DOHH2 (cell line): ENCODE measurements around the gene TAB3.

Source experiments
- H3F3A ChIP-seq: fragments of 200-600 bp; sonication (generic), shearing (Covaris generic); 2 replicates; pipeline ENCODE4 v1.6.0; 2016; ENCODE audit warnings: antibody characterized with exemption, mild to moderate bottlenecking; ENCODE audit not compliant: control insufficient read depth, insufficient read depth
- H3K27ac ChIP-seq: fragments of 200-600 bp; sonication (generic); 2 replicates; pipeline ENCODE4 v1.5.1; 2014; ENCODE audit warnings: low read depth, mild to moderate bottlenecking, low read length, moderate library complexity
- H3K27me3 ChIP-seq: fragments of 200-600 bp; sonication (generic); 2 replicates; pipeline ENCODE4 v1.6.1; 2014; ENCODE audit warnings: mild to moderate bottlenecking, low read length, mixed read lengths; ENCODE audit not compliant: control insufficient read depth
- H3K36me3 ChIP-seq: fragments of 200-600 bp; sonication (generic); 2 replicates; pipeline ENCODE4 v1.6.1; 2014; ENCODE audit warnings: mild to moderate bottlenecking, low read length, moderate library complexity, mixed read lengths; ENCODE audit not compliant: control insufficient read depth
- H3K4me1 ChIP-seq: fragments of 200-600 bp; sonication (generic); 2 replicates; pipeline ENCODE4 v1.6.1; 2014; ENCODE audit warnings: mild to moderate bottlenecking, low read length, mixed read lengths; ENCODE audit not compliant: control insufficient read depth
- H3K4me2 ChIP-seq: fragments of 200-600 bp; sonication (generic); 2 replicates; pipeline ENCODE4 v1.6.0; 2014; ENCODE audit warnings: mild to moderate bottlenecking, low read length, moderate library complexity
- H3K4me3 ChIP-seq: fragments of 200-600 bp; sonication (generic); 2 replicates; pipeline ENCODE4 v1.5.1; 2014; ENCODE audit warnings: mild to moderate bottlenecking, low read length, mixed read lengths
- H3K79me2 ChIP-seq: fragments of 200-600 bp; sonication (generic); 2 replicates; pipeline ENCODE4 v1.6.1; 2014; ENCODE audit warnings: mild to moderate bottlenecking, low read length, mixed read lengths; ENCODE audit not compliant: control insufficient read depth
- H3K9me2 ChIP-seq: fragments of 200-600 bp; sonication (generic); replicated peaks from 2 replicates; pipeline ENCODE4 v1.6.1; 2014; ENCODE audit warnings: mild to moderate bottlenecking, low read length, mixed read lengths; ENCODE audit not compliant: control insufficient read depth
- H3K9me3 ChIP-seq: fragments of 200-600 bp; sonication (generic); 2 replicates; pipeline ENCODE4 v1.6.1; 2014; ENCODE audit warnings: antibody characterized with exemption, low read length, mixed read lengths; ENCODE audit not compliant: control insufficient read depth, insufficient read depth
- H4K20me1 ChIP-seq: fragments of 200-600 bp; sonication (generic); 2 replicates; pipeline ENCODE4 v1.6.0; 2014; ENCODE audit warnings: low read depth, mild to moderate bottlenecking, antibody characterized with exemption, low read length, moderate library complexity; ENCODE audit not compliant: control insufficient read depth, insufficient read depth
- EZH2phosphoT487 ChIP-seq: fragments of 200-600 bp; sonication (generic); IDR thresholded peaks from 2 replicates; pipeline ENCODE4 v1.6.1; 2017; ENCODE audit warnings: borderline replicate concordance, mild to moderate bottlenecking, antibody characterized with exemption, low read length, moderate library complexity, mixed read lengths
- TF ChIP-seq, protein P1 (sequence below): fragments of 200-600 bp; sonication (generic); IDR thresholded peaks from one replicate; pipeline ENCODE4 v1.5.1; 2014; ENCODE audit warnings: antibody characterized with exemption, mild to moderate bottlenecking, low read depth, low read length; ENCODE audit not compliant: poor library complexity, severe bottlenecking

Gene TAB3

DNA sequence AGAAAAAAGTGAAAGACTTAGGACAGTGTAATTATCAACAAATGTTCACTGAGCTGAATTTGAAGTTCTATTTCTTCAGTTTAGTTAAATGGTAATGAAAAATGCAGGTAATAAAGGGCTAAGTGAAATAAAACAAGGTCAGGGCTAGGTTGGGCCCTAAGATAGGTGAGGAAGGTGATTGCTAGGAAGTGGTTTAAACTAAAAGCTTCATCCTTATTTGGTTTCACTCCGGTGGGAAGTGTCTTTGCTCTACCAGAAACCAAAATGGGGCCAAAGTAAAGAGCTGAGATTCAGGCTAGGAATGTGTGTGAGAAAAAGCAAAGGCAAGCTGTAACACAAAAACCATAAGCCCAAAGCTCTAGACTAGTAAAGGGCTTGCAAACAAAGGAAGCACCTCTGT is 31.0 kb downstream of the TAB3 start:
- Histone ChIP-seq H3K4me2 (no peak overlapping the region), H3K27ac (no peak overlapping the region), H3K9me3 (no peaks in the 10 kb centered on the region), H3K27me3 (no peaks in the 10 kb centered on the region), H3K79me2 (no peaks in the 10 kb centered on the region), H3K4me3 (no peak overlapping the region), H3K4me1 (no peaks in the 10 kb centered on the region), H3F3A (no peaks in the 10 kb centered on the region), H3K36me3 (peaks cover 10% of the 10 kb centered on the region; the same call in 1 of the 2 replicates), H4K20me1 (no peaks in the 10 kb centered on the region), H3K9me2 (no peaks in the 10 kb centered on the region)
- TF ChIP-seq, protein P1, sequence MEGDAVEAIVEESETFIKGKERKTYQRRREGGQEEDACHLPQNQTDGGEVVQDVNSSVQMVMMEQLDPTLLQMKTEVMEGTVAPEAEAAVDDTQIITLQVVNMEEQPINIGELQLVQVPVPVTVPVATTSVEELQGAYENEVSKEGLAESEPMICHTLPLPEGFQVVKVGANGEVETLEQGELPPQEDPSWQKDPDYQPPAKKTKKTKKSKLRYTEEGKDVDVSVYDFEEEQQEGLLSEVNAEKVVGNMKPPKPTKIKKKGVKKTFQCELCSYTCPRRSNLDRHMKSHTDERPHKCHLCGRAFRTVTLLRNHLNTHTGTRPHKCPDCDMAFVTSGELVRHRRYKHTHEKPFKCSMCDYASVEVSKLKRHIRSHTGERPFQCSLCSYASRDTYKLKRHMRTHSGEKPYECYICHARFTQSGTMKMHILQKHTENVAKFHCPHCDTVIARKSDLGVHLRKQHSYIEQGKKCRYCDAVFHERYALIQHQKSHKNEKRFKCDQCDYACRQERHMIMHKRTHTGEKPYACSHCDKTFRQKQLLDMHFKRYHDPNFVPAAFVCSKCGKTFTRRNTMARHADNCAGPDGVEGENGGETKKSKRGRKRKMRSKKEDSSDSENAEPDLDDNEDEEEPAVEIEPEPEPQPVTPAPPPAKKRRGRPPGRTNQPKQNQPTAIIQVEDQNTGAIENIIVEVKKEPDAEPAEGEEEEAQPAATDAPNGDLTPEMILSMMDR: no peak
- TF ChIP-seq EZH2phosphoT487: no peak

DNA sequence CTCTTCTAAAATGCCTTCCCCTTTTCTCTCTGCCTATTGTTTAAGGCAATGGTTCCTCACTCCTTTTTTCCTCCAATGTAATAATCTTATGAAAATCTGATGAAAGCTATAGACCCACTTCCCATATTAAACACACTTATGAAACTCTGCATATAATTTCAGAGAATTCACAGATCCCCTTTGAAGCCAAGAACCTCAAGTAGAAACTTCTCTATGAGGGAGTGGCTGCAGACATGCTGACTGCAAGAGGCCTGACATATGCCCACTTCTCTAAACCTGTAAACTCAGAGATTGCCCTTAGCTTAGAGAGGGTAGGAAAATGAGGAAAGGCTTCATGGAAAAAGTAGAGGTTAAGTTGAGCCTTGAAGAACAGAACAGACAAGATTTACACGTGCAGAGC is 37.6 kb downstream of the TAB3 start:
- TF ChIP-seq EZH2phosphoT487: no peak
- TF ChIP-seq, protein P1: no peak
- Histone ChIP-seq H3K36me3 (peaks cover 10% of the 10 kb centered on the region; the same call in 1 of the 2 replicates), H3K9me3 (no peaks in the 10 kb centered on the region)

DNA sequence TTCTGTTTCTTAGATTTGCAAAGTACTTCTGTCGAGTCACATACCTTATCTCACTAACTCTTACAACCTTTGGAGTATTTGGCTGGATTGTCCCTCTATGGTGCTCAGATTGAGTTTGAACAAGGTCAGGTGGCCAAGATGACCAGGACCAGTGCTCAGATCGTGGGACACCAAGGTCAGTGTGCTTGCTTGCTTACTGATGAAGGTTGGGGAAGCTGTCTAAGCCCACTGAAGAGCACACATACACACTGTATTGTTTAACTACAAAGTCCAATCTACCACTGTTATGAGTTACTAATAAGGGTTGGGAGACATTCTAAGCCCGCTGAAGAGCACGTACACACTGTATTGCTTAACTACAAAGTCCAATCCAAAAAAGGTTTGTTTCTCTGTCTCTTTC is 53.7 kb downstream of the TAB3 start:
- no peak overlapping the region for H3K4me2 ChIP-seq
- no peaks in the 10 kb centered on the region for H3K36me3 ChIP-seq
- no peaks in the 10 kb centered on the region for H3K27me3 ChIP-seq
- no peaks in the 10 kb centered on the region for H3K9me3 ChIP-seq
- no peak overlapping the region for H3K4me3 ChIP-seq
- H3K27ac ChIP-seq: no peak overlapping the region
- no peaks in the 10 kb centered on the region for H3K79me2 ChIP-seq
- no peaks in the 10 kb centered on the region for H3K9me2 ChIP-seq
- no peaks in the 10 kb centered on the region for H3F3A ChIP-seq
- no peak for TF ChIP-seq EZH2phosphoT487
- TF ChIP-seq, protein P1: no peak
- no peaks in the 10 kb centered on the region for H3K4me1 ChIP-seq
- no peaks in the 10 kb centered on the region for H4K20me1 ChIP-seq

More for the DNA sequence above, 37.6 kb downstream of the TAB3 start:
- Histone ChIP-seq H3K9me2 (no peaks in the 10 kb centered on the region), H3F3A (no peaks in the 10 kb centered on the region), H3K79me2 (no peaks in the 10 kb centered on the region), H3K4me3 (no peak overlapping the region), H3K27ac (no peak overlapping the region), H3K4me2 (no peak overlapping the region), H3K4me1 (no peaks in the 10 kb centered on the region), H4K20me1 (no peaks in the 10 kb centered on the region), H3K27me3 (no peaks in the 10 kb centered on the region)

DNA sequence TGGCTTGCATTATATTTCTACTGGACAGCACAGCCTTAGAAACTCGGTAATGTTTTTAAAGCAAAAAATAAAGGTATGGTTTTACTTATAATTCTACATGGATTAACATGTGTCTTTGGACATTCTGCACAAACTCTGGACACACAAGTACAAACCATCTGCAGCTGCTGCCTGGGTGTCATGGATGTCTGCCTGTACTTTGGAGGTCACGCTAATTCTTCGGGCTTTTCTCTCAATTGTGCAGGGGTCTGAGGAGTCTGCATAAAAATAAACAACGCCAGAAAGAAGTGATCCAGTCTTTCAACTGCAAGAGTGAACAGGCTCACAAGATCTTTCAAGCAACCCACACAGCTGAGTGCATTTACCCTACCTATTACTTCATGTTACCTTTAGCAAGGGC is 55.2 kb downstream of the TAB3 start:
- Histone ChIP-seq H3K4me1 (no peaks in the 10 kb centered on the region), H3F3A (no peaks in the 10 kb centered on the region), H3K4me3 (no peak overlapping the region), H3K79me2 (no peaks in the 10 kb centered on the region), H3K9me2 (no peaks in the 10 kb centered on the region), H3K27me3 (no peaks in the 10 kb centered on the region), H4K20me1 (no peaks in the 10 kb centered on the region), H3K4me2 (no peak overlapping the region), H3K27ac (no peak overlapping the region), H3K9me3 (no peaks in the 10 kb centered on the region), H3K36me3 (no peaks in the 10 kb centered on the region)
- TF ChIP-seq, protein P1: no peak
- TF ChIP-seq EZH2phosphoT487: no peak
